ENCODE results near the gene NTNG1.

GRCh38 chr1:107491582-107491981 is 350.7 kb downstream of the NTNG1 start:
- TF ChIP-seq CTCF (IDR thresholded peaks at IDR 0.05) (no peak), POLR2A (IDR thresholded peaks at IDR 0.05) (no peak)
